Measurements from ENCODE around the gene SLCO2B1.

Gene SLCO2B1

GRCh38 chr11:75161506-75162095, 10.7 kb downstream of the SLCO2B1 start:
- TF ChIP-seq, protein P1, sequence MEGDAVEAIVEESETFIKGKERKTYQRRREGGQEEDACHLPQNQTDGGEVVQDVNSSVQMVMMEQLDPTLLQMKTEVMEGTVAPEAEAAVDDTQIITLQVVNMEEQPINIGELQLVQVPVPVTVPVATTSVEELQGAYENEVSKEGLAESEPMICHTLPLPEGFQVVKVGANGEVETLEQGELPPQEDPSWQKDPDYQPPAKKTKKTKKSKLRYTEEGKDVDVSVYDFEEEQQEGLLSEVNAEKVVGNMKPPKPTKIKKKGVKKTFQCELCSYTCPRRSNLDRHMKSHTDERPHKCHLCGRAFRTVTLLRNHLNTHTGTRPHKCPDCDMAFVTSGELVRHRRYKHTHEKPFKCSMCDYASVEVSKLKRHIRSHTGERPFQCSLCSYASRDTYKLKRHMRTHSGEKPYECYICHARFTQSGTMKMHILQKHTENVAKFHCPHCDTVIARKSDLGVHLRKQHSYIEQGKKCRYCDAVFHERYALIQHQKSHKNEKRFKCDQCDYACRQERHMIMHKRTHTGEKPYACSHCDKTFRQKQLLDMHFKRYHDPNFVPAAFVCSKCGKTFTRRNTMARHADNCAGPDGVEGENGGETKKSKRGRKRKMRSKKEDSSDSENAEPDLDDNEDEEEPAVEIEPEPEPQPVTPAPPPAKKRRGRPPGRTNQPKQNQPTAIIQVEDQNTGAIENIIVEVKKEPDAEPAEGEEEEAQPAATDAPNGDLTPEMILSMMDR (IDR thresholded peaks at IDR 0.05; ENCODE audit: borderline replicate concordance, insufficient read depth, low read depth, low read length): no peak
- H3K4me3 ChIP-seq (ENCODE audit: low read depth, low read length): no peak overlapping the region

GRCh38 chr11:75162954-75163353, 12.0 kb downstream of the SLCO2B1 start:
- TF ChIP-seq, protein P1 (IDR thresholded peaks at IDR 0.05; ENCODE audit: borderline replicate concordance, insufficient read depth, low read depth, low read length): no peak
- H3K4me3 ChIP-seq (ENCODE audit: low read depth, low read length): no peak overlapping the region

DNA sequence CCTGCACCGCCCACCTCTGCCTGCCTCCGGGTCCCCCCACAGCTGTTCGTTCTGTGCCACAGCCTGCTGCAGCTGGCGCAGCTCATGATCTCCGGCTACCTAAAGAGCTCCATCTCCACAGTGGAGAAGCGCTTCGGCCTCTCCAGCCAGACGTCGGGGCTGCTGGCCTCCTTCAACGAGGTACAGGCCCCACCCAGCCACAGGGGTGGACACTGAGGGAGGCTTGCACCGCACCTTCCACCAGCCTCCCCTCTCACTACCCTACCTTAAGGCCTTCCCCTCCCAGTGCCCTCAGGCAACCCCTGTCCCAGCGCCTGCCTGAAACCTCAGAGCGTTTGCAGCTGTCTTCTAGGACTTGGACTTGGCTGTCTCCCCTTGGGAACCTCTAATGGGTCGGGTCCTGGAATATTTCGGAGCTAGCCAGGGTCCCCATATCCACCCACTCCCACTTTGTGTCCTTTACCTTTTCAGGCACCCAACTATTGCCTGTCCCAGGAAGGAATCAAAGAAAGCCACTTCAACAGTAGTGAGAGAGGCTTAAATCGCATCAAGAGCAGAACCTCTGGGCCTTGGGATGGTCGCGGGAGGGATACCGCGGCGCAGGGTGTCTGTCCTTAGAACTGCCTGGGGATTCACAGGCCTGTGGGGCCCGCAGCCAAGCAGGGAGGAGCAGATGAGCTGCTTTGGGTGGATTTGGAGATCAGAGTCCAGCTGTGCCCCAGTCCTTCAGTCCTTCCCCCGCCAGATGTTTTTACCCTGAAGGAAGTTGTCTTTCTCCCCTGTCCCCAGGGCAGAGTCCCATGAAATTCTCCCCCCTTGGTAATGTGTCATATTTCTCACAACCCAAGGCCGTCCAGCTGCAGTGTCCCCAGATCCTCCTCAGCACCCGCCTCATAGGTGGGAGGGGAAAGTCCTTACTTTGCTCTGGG, 13.3 kb downstream of the SLCO2B1 start:
- no peak overlapping the region for H3K4me3 ChIP-seq (ENCODE audit: low read depth, low read length)
- TF ChIP-seq, protein P1 (IDR thresholded peaks at IDR 0.05; ENCODE audit: borderline replicate concordance, insufficient read depth, low read depth, low read length): no peak

- TF ChIP-seq, protein P1 (IDR thresholded peaks at IDR 0.05; ENCODE audit: borderline replicate concordance, insufficient read depth, low read depth, low read length): no peak
- H3K4me3 ChIP-seq (ENCODE audit: low read depth, low read length): no peak overlapping the region
These were observed 14.8 kb downstream of the SLCO2B1 start for GRCh38 chr11:75165721-75166120.

DNA sequence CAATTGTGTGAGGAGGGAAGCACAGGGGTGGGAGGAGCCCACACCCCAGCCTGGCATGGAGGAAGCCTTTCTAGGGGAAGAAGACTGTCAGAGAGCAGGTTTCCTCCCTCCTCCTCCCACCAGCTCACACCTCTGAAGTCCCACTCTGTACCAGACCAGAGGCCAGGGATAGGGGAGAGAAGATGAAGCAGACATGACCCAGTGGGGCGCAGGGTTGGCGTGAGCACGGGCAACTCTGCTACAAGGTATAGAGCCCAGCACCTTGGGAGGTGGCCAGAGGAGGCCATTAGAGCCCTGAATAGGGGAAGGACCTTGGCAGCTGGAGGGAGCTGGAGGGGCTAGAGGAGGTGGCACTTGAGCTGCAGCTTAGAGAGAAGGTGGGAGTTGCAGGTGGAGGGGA, 15.9 kb downstream of the SLCO2B1 start:
- no peak overlapping the region for H3K4me3 ChIP-seq (ENCODE audit: low read depth, low read length)
- TF ChIP-seq, protein P1 (IDR thresholded peaks at IDR 0.05; ENCODE audit: borderline replicate concordance, insufficient read depth, low read depth, low read length): no peak

- H3K4me3 ChIP-seq (ENCODE audit: low read depth, low read length): no peak overlapping the region
- TF ChIP-seq, protein P1 (IDR thresholded peaks at IDR 0.05; ENCODE audit: borderline replicate concordance, insufficient read depth, low read depth, low read length): no peak
These were observed 16.7 kb downstream of the SLCO2B1 start for GRCh38 chr11:75167617-75168016.

Measured in GM12875 (cell line).